SK-N-SH treated with all-trans-retinoic acid at 6 μM for 48 hours (cell line): ENCODE results near the gene NTPCR.

Experiments
- BACH2 ChIP-seq: fragments of 250-450 bp; sonication (Bioruptor Pico); IDR thresholded peaks from 2 replicates; pipeline ENCODE4 v1.9.0; 2021; ENCODE audit warnings: mild to moderate bottlenecking, borderline replicate concordance
- ESRRG ChIP-seq: fragments of 250-450 bp; sonication (Bioruptor Pico); IDR thresholded peaks from 2 replicates; pipeline ENCODE4 v1.6.1; 2021; ENCODE audit warnings: mild to moderate bottlenecking
- TF ChIP-seq, protein P1 (sequence below): fragments of 250-450 bp; sonication (Bioruptor Pico); IDR thresholded peaks from 2 replicates; pipeline ENCODE4 v1.8.0; 2020; ENCODE audit warnings: mild to moderate bottlenecking, moderate library complexity, borderline replicate concordance

DNA sequence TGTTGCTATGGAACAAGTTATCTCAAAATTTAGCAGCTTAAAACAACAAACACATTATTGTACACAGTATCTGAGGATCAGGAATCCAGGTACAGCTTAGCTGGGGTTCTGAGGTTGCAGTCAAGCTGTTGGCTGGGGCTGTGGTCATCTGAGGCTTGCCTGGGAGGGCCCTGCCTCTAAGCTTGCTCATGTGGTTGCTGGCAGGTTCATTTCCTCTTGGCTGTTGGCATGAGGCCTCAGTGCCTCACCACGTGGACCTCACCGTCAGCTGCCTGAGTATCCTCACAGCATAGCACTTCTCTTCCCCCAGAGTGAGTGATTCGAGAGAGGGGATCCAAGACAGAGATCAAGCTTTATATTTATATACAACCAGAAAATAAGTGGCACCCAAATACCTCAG, 18.6 kb downstream of the NTPCR start:
- TF ChIP-seq ESRRG (CRISPR knock-in tag) (no peak), BACH2 (CRISPR knock-in tag) (no peak)
- TF ChIP-seq, protein P1, sequence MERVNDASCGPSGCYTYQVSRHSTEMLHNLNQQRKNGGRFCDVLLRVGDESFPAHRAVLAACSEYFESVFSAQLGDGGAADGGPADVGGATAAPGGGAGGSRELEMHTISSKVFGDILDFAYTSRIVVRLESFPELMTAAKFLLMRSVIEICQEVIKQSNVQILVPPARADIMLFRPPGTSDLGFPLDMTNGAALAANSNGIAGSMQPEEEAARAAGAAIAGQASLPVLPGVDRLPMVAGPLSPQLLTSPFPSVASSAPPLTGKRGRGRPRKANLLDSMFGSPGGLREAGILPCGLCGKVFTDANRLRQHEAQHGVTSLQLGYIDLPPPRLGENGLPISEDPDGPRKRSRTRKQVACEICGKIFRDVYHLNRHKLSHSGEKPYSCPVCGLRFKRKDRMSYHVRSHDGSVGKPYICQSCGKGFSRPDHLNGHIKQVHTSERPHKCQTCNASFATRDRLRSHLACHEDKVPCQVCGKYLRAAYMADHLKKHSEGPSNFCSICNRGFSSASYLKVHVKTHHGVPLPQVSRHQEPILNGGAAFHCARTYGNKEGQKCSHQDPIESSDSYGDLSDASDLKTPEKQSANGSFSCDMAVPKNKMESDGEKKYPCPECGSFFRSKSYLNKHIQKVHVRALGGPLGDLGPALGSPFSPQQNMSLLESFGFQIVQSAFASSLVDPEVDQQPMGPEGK (CRISPR knock-in tag): no peak
